Astrocyte (in vitro differentiated cells and primary cell): Measurements from ENCODE around the gene PCDHGA5. TPM values are rescaled to one million over a fixed set of nuclear protein-coding genes. Genes with fewer than 3 reads are reported as not detected.
"Not testable (repeated sequence)": the region's sequence is repeated elsewhere in the genome, so short reads cannot be mapped to it uniquely, and the experiment has no call there.

Experiments
- DNase-seq: peaks from one replicate; pipeline ENCODE4 v3.0.0-alpha.2; 2010; ENCODE audit warnings: low read depth
- FAIRE-seq: peaks from 2 replicates; lab custom pipeline; 2011; peaks lifted over from hg19 to GRCh38; lab: Jason Lieb, UNC
- H2AFZ ChIP-seq: 2 replicates; pipeline ENCODE4 v1.6.0; 2012; ENCODE audit warnings: low read depth, low read length, inconsistent platforms
- H3K27ac ChIP-seq: 2 replicates; pipeline ENCODE4 v1.5.1; 2011; ENCODE audit warnings: low read depth, low read length, inconsistent platforms
- H3K27me3 ChIP-seq: 2 replicates; pipeline ENCODE4 v1.6.0; 2011; ENCODE audit warnings: low read length, inconsistent platforms; ENCODE audit not compliant: insufficient read depth
- H3K36me3 ChIP-seq: 2 replicates; pipeline ENCODE4 v1.5.1; 2011; ENCODE audit warnings: low read length, inconsistent platforms; ENCODE audit not compliant: insufficient read depth
- H3K4me1 ChIP-seq: 2 replicates; pipeline ENCODE4 v1.5.1; 2011; ENCODE audit warnings: low read length, inconsistent platforms; ENCODE audit not compliant: insufficient read depth
- H3K4me2 ChIP-seq: 2 replicates; pipeline ENCODE4 v1.6.0; 2012; ENCODE audit warnings: low read length, inconsistent platforms
- H3K4me3 ChIP-seq: 2 replicates; pipeline ENCODE4 v1.5.1; 2011; ENCODE audit warnings: low read depth, mild to moderate bottlenecking, low read length, inconsistent platforms; ENCODE audit not compliant: insufficient read depth
- H3K79me2 ChIP-seq: 2 replicates; pipeline ENCODE4 v1.6.0; 2012; ENCODE audit warnings: mild to moderate bottlenecking, low read length, inconsistent platforms; ENCODE audit not compliant: insufficient read depth
- H3K9ac ChIP-seq: 2 replicates; pipeline ENCODE4 v1.6.0; 2012; ENCODE audit warnings: mild to moderate bottlenecking, low read length, inconsistent platforms
- H3K9me3 ChIP-seq: 2 replicates; pipeline ENCODE4 v1.5.1; 2012; ENCODE audit warnings: low read depth, mild to moderate bottlenecking, low read length, inconsistent platforms; ENCODE audit not compliant: insufficient read depth
- H4K20me1 ChIP-seq: 2 replicates; pipeline ENCODE4 v1.6.0; 2012; ENCODE audit warnings: low read length, inconsistent platforms; ENCODE audit not compliant: insufficient read depth
- H3K27ac Mint-ChIP-seq: one replicate; pipeline ENCODE4 v1.8.0; 2021; ENCODE audit warnings: mild to moderate bottlenecking, mixed read lengths; ENCODE audit not compliant: unreplicated experiment
- H3K27me3 Mint-ChIP-seq: one replicate; pipeline ENCODE4 v1.8.0; 2021; ENCODE audit warnings: low read depth, mixed read lengths; ENCODE audit not compliant: unreplicated experiment
- H3K36me3 Mint-ChIP-seq: one replicate; pipeline ENCODE4 v1.8.0; 2021; ENCODE audit warnings: low read depth, mixed read lengths; ENCODE audit not compliant: unreplicated experiment
- H3K4me1 Mint-ChIP-seq: one replicate; pipeline ENCODE4 v1.8.0; 2021; ENCODE audit warnings: low read depth, mixed read lengths; ENCODE audit not compliant: unreplicated experiment
- H3K4me3 Mint-ChIP-seq: one replicate; pipeline ENCODE4 v1.8.0; 2021; ENCODE audit warnings: mild to moderate bottlenecking, moderate library complexity, mixed read lengths; ENCODE audit not compliant: unreplicated experiment
- H3K9me3 Mint-ChIP-seq: one replicate; pipeline ENCODE4 v1.8.0; 2021; ENCODE audit warnings: mild to moderate bottlenecking, mixed read lengths; ENCODE audit not compliant: unreplicated experiment
- CTCF ChIP-seq: IDR thresholded peaks from 2 replicates; pipeline ENCODE4 v1.5.1; 2011; ENCODE audit warnings: low read depth, mild to moderate bottlenecking, inconsistent platforms, low read length, moderate library complexity; ENCODE audit not compliant: insufficient read depth
- EZH2 ChIP-seq: IDR thresholded peaks from 2 replicates; pipeline ENCODE4 v1.6.1; 2012; ENCODE audit warnings: mild to moderate bottlenecking, low read length, inconsistent platforms; ENCODE audit not compliant: insufficient read depth
- total RNA-seq: library from RNA; stranded (reverse); gene quantifications from 2 replicates; pipeline ENCODE4 v1.2.1, GENCODE V29; 2021

Gene PCDHGA5
- total RNA-seq, 1 donor from 2014 or later = 0.30 TPM

- H3K27ac ChIP-seq = no peak overlapping the region
- Mint-ChIP-seq H3K9me3 (peaks cover 20% of the 10 kb centered on the region), H3K27me3 (no peaks in the 10 kb centered on the region), H3K4me1 (no peaks in the 10 kb centered on the region), H3K27ac (no peak overlapping the region), H3K36me3 (peaks cover 15% of the 10 kb centered on the region), H3K4me3 (no peak overlapping the region)
- H3K36me3 ChIP-seq = no peaks in the 10 kb centered on the region
- H3K79me2 ChIP-seq = peaks cover 9% of the 10 kb centered on the region
- no peaks in the 10 kb centered on the region for H4K20me1 ChIP-seq
- H2AFZ ChIP-seq = peak overlapping the region; percentile 13
- no peak for DNase-seq
- H3K27me3 ChIP-seq = no peaks in the 10 kb centered on the region
- no peak for FAIRE-seq
- H3K9ac ChIP-seq = no peak overlapping the region
- TF ChIP-seq CTCF (no peak), EZH2 (no peak)
- H3K4me2 ChIP-seq = peak overlapping the region; percentile 75
- H3K4me3 ChIP-seq = no peak overlapping the region
- H3K4me1 ChIP-seq = no peaks in the 10 kb centered on the region
- peaks cover 50% of the 10 kb centered on the region for H3K9me3 ChIP-seq
These were observed 39.4 kb downstream of the PCDHGA5 start for GRCh38 chr5:141403387-141403786.

DNA sequence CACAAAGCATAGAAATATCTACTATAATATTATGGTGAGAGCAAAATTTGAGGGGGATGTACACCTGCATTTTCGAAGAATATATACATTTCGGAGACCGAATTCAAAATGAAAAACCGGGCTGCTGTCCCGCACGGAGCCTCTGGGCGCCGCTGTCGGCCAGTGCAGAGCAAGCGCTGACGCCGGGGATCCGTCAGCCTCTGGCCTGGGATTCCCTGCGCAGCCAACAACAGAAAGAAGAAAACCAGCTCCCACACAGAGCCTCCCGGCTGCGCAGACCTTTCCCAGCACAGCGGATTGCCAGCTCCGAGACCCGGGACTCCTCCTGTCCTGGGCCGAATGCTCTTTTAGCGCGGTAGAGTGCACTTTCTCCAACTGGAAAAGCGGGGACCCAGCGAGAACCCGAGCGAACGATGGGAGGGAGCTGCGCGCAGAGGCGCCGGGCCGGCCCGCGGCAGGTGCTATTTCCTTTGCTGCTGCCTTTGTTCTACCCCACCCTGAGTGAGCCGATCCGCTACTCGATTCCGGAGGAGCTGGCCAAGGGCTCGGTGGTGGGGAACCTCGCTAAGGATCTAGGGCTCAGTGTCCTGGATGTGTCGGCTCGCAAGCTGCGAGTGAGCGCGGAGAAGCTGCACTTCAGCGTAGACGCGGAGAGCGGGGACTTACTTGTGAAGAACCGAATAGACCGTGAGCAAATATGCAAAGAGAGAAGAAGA lies 44.0 kb downstream of the PCDHGA5 start, which contains the start of gene PCDHGB6:
PCDHGB6 (plus strand) TSS at position 232 of the 716 bp plus-strand sequence; CDS start at position 414, 182 bp downstream.
- not testable (repeated sequence) for H3K4me1 ChIP-seq, H3K27me3 Mint-ChIP-seq, H3K27ac ChIP-seq, H3K36me3 ChIP-seq, H3K27me3 ChIP-seq, H3K4me1 Mint-ChIP-seq, H2AFZ ChIP-seq, H3K79me2 ChIP-seq, DNase-seq, FAIRE-seq, H4K20me1 ChIP-seq
- peaks cover 45% of the 10 kb centered on the region for H3K9me3 ChIP-seq
- peak; percentile 43 for TF ChIP-seq CTCF
- H3K9me3 Mint-ChIP-seq = peaks cover 16% of the 10 kb centered on the region
- peak within 1 kb of the TSS; percentile 31 for H3K4me3 ChIP-seq
- H3K9ac ChIP-seq = peak within 1 kb of the TSS; percentile 23
- peak within 1 kb of the TSS; percentile 84 for H3K27ac Mint-ChIP-seq
- peak within 1 kb of the TSS; percentile 96 for H3K4me3 Mint-ChIP-seq
- H3K36me3 Mint-ChIP-seq = peaks cover 12% of the 10 kb centered on the region
- H3K4me2 ChIP-seq = peak within 1 kb of the TSS; percentile 64
